PC-9 (cell line): ENCODE data around the gene STUB1.

Source experiments
- CTCF ChIP-seq: fragments of 200-600 bp; sonication (generic); conservative IDR thresholded peaks from 2 replicates; pipeline ENCODE4 v1.6.1; 2017; ENCODE audit warnings: mixed run types, antibody characterized with exemption, mild to moderate bottlenecking, moderate library complexity
- EZH2 ChIP-seq: fragments of 200-600 bp; sonication (generic); IDR thresholded peaks from 2 replicates; pipeline ENCODE4 v1.8.0; 2017; ENCODE audit warnings: antibody characterized with exemption, low read depth

- TF ChIP-seq CTCF: no peak
- no peak for TF ChIP-seq EZH2
These were observed 38.7 kb downstream of the STUB1 start for GRCh38 chr16:718922-719321.
